SW 1271 (cell line): ENCODE measurements around the gene SPEF1.
A peak's percentile ranks its signal among the peaks of the same experiment; 100 is the strongest.

Experiments
- DNase-seq, 2 experiments: peaks; one replicate each; lab custom pipeline; 2025; lab: John Stamatoyannopoulos, UW

Gene SPEF1

GRCh38 chr20:3766422-3767109 lies 14.7 kb downstream of the SPEF1 start:
- DNase-seq = no peak

- DNase-seq = no peak
Observed at GRCh38 chr20:3765171-3765882, 15.9 kb downstream of the SPEF1 start.

DNA sequence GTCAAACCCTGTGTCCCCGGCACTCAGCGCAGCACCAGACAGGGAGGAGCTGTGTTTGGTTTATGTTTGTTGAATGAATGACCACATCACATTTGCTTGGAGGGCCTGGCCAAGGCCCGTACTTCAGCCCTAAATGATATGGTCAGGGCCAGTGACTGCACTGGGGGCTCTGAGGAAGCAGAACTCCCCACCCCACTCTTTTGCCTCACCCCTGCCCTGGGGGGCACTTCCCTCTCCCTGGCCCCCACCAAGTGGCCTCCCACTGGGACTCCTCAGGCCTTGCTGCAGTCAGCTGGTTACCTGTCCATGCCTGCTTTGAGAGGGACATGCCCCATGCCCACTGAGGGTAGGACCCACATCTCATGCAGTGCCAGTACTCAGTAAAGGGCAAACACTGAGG lies 16.6 kb downstream of the SPEF1 start:
- DNase-seq = no peak

GRCh38 chr20:3763671-3764601 lies 17.3 kb downstream of the SPEF1 start:
- DNase-seq = no peak

GRCh38 chr20:3760655-3761348 lies 20.4 kb downstream of the SPEF1 start:
- DNase-seq = no peak

GRCh38 chr20:3759884-3760283 lies 21.4 kb downstream of the SPEF1 start:
- no peak for DNase-seq

- no peak for DNase-seq
Observed at GRCh38 chr20:3759316-3759823, 21.9 kb downstream of the SPEF1 start.

- DNase-seq = no peak
Observed at GRCh38 chr20:3758566-3758965, 22.7 kb downstream of the SPEF1 start.

DNA sequence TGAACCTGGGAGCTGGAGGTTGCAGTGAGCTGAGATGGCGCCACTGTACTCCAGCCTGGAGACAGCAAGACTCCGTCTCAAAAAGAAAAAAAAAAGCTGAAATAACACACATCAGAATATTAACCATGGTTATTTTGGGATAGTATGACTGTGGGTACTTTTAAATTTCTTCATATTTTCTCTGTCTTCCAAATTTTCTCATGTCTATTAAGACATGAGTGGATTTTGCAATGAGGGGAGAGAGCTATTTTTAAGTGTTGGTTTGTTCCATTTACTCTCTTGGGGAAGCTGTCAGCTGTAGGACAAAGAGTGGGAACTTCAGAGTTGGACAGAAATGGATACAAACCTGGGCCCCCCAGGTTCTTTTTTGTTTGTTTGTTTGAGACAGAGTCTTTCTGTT lies 24.0 kb downstream of the SPEF1 start:
- DNase-seq = no peak

DNA sequence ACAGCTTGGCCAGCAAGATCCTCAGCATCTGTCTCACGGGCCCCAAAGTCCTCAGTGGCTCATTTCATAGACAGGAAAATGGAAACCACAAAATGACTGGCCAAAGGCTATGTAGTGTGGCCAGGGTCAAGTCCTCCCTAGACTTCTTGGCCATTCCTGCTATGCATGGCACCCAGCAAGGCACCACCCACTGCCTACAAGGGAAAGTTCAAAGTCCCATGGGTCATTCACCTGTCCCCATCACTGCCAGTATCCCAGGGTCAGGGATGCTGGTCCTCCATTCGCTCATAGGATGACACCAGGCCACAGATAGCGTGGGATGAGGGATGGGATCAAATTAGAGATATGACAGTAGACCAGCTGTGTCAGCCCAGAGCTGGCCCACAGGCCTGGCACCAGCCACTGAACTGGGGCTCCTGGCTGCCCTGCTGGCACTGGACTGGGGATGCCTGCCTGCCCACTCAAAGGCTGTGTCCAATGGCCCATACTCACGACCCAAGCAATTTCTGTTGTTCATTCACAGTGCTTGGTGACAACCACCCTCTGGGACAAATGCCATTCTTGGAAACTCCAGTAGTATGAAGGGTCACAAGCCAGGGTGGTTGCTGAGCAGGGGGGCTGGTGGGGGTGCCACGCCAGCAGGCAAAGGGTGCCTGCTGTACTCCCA lies 25.3 kb downstream of the SPEF1 start:
- no peak for DNase-seq

- DNase-seq = no peak
Observed at GRCh38 chr20:3755269-3755668, 26.0 kb downstream of the SPEF1 start.

GRCh38 chr20:3754276-3754630 lies 27.0 kb downstream of the SPEF1 start:
- no peak for DNase-seq

GRCh38 chr20:3753501-3754275 lies 27.6 kb downstream of the SPEF1 start:
- DNase-seq = no peak

DNA sequence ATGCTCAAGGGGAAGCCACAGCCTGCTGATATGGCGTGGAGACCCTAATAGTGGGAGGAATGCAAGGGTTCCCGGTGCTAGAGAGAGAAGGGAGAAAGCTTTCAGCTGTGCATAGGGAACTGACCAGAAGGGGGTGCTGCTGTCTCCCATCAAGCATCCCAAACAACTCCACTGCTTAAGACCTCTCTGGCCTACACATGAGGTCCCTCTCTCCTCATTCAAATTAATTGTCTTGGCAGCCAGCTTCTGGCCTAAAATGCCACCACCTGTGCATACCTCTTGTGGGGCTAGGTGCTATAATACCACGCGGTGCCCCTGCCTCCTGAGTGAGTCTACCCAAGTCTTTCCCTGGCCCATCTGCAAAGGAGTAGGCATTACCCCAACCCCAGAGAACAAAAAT lies 28.1 kb downstream of the SPEF1 start:
- DNase-seq = peak in 1 of 2 experiments; percentile 51

- DNase-seq = no peak
Observed at GRCh38 chr20:3752386-3752759, 28.9 kb downstream of the SPEF1 start.

- DNase-seq = no peak
Observed at GRCh38 chr20:3751675-3752385, 29.4 kb downstream of the SPEF1 start.

DNA sequence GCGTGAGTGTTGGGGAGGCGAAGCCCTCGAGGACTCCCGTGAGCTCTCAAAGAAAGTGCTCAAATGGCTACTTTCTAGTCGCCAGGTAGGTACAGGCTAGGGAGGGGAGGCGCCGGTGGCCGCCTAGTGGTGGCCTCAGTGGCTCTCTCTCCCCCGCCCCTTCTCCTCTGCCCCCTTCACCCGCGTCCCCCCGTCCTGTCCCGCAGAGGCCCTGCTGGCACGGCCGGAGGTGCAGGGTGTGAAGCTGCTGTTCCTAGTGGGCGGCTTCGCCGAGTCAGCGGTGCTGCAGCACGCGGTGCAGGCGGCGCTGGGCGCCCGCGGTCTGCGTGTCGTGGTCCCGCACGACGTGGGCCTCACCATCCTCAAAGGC lies 30.0 kb downstream of the SPEF1 start:
- DNase-seq = no peak

- peak in 1 of 2 experiments; percentile 27 for DNase-seq
Observed at GRCh38 chr20:3749689-3750531, 31.3 kb downstream of the SPEF1 start.

- no peak for DNase-seq
Observed at GRCh38 chr20:3749087-3749688, 32.1 kb downstream of the SPEF1 start.
